ENCODE measurements around the gene CNBD2.

GRCh38 chr20:35975576-35976373 is 7.4 kb downstream of the CNBD2 start:
- TF ChIP-seq YY1 (IDR thresholded peaks at IDR 0.05) (no peak), CTCF (IDR thresholded peaks at IDR 0.05; ENCODE audit: low read depth, low read length, missing input control) (no peak)
